ENCODE results near the gene POLDIP3. TPM values are rescaled to one million over a fixed set of nuclear protein-coding genes. Genes with fewer than 3 reads are reported as not detected.
"Not testable (repeated sequence)": the region's sequence is repeated elsewhere in the genome, so short reads cannot be mapped to it uniquely, and the experiment has no call there.

Gene POLDIP3
- total RNA-seq, 1 donor from 2014 or later: 39.3 TPM

DNA sequence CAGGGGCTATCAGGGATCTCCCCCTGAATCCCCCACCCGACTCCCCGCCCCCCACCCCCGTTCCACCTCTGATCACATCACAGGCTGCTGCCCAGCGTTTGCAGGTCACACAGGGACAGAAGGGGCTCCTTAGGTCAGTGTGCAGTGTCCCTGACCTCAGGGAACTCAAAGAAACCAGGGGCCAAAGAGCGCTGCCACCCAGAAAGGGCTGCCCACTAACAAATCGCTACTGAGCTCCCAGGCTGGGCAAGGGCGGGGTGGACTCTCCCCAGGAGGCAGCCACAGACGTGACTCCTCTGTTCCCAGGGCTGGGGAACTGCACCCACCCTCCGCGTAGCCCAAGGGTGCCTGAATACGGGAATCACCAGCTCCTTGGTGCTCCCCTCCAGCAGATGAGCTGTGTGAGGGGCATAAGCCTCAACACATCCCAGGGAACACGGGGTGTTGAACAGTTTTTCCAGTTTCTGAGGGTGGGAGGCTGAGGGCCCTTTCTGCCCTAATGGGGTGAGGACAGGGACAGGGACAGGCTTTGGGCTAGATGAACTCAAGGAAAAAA lies 9.9 kb upstream of the POLDIP3 start:
- peak; percentile 33 for DNase-seq (ENCODE audit: missing footprints)
- intact Hi-C loops (cut with DNase I): loop anchor here (5.0 kb wide), 1 partner anchor 198 kb away; no protein-coding TSS in a partner anchor
- no peak for ATAC-seq

DNA sequence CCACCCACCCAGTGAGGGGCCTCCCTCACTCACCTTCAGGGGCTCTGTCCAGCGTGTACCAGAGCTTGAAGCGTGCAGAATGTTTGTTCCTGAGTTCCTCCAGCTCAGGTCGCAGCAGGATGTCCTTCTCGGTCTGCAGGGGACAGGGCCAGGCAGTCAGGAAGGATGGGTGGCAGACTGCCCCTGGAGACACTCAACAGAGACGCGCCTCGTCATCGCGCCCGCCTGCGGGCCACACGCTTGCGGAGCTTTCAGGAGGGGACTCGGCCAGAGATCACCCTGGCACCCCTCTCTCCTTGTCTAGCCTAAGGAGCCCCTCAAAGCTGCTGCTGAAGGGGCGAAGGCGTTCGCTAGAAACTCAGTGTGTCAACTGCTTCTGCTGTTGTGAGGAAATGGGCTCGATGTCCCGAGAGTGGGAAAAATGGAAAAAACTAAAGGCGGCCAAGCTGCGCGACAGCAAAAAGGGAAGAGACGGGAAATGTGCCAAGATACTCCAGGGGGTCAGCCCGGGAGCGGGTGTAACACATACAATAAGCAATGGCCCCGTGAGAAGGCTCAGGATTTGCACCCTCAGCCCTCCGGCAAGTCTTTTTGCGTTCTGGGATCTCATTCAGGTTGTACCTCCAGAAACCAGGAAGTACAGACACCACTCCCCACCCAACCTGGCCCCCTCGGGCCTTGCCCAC lies 9.2 kb upstream of the POLDIP3 start:
- intact Hi-C loops (cut with DNase I): loop anchor here (5.0 kb wide), 1 partner anchor 198 kb away; no protein-coding TSS in a partner anchor
- peak; percentile 64 for DNase-seq (ENCODE audit: missing footprints)
- ATAC-seq: no peak

DNA sequence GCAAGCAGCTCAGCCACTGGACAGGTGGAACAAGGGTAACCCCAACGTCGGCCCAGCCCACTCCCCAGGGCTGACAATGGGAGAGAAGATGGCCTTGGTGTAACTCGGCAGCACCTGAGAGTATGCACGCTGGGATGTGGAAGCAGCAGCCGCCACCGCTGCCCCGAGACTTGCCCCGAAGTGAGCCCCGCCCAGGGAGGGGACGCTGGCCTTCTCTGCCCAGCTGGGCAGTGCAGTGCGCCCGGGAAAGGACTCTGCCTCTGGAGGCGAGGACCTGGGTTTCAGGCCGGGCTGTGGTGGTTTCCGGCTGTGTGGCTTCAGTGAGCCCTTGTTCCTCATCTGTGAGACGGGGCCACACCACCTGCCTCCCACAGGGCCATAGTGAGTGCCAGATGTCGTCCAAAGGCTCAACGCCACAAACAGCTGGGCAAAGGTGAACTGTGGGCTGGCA lies 8.6 kb upstream of the POLDIP3 start:
- ATAC-seq: no peak
- DNase-seq (ENCODE audit: missing footprints): peak; percentile 56
- intact Hi-C loops (cut with DNase I): loop anchor here (5.0 kb wide), 1 partner anchor 199 kb away; no protein-coding TSS in a partner anchor

DNA sequence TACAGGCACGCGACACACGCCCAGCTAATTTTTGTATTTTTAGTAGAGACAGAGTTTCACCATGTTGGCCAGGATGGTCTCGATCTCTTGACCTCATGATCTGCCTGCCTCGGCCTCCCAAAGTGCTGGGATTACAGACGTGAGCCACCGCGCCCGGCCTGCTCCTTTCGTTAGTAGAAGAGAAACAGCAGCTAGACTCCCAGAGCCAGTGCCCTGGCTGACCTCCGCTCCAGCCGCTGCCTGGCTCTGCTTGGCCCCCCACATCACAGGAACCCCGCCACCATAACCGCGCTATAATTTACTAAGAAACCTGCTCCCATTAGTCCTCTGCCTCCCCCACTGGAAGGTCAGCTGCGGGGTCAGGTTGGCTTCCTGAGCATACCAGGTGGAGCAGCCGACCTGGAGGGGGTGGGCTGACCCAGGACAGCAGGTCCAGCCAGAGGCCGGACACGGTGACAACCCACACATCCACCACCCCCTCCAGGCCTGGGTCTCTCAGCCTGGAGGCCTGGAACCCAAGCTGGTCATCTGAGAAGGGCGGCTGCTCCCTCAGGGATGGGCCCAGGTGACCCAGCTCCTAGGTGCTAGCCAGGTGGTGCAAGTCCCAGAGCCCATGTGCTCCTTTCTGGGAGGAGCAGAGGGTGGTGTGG lies 7.5 kb upstream of the POLDIP3 start:
- intact Hi-C loops (cut with DNase I): loop anchor here (5.0 kb wide), 1 partner anchor 200 kb away; no protein-coding TSS in a partner anchor
- ATAC-seq (no peak), DNase-seq (ENCODE audit: missing footprints) (peak; percentile 58)

DNA sequence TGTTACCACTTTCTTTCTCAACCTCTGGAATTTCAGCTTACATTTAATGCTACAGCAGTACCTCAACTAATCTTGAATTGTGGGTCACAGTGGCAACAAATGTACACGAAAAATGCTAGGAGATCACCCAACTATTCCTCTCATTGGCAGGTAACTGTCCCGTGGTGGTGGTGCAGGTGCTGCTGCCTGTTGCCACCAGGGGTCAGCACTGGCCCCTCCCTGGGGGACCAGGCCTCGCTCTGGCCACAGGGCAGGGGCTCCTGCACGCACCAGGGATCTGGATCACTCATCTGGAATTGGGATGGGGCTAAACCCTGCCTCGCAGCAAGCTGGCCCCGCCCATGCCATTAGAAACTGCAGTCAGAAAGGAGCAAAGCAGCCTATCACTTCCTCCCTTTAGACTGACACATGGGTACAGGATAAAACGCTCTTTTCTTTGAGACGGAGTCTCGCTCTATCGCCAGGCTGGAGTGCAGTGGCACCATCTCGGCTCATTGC lies 6.9 kb upstream of the POLDIP3 start:
- DNase-seq (ENCODE audit: missing footprints) (peak; percentile 83), ATAC-seq (peak; percentile 68)
- intact Hi-C loops (cut with DNase I): loop anchor here (5.0 kb wide), 1 partner anchor 201 kb away; no protein-coding TSS in a partner anchor

DNA sequence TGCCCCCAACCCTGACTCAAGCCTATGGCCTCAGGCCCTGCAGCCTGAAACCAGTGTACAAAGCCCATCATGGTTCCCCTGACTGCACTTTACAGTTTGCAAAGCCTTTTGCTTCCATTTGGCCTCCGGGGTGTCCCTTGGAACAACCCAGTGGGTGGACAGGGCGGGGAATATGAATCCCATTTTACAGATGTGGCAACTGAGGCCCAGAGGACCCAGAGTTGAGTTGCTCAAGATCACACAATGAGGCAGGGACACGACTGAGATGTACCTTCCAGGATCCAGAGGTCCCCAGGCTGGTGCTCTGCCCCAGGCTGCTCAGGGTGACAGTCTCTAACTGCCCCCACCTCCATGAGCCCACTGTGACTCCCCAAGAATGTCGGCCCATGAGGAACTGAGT lies 5.4 kb upstream of the POLDIP3 start:
- intact Hi-C loops (cut with DNase I): loop anchor here (5.0 kb wide), 1 partner anchor 202 kb away; no protein-coding TSS in a partner anchor
- ATAC-seq: no peak
- no peak for DNase-seq (ENCODE audit: missing footprints)

DNA sequence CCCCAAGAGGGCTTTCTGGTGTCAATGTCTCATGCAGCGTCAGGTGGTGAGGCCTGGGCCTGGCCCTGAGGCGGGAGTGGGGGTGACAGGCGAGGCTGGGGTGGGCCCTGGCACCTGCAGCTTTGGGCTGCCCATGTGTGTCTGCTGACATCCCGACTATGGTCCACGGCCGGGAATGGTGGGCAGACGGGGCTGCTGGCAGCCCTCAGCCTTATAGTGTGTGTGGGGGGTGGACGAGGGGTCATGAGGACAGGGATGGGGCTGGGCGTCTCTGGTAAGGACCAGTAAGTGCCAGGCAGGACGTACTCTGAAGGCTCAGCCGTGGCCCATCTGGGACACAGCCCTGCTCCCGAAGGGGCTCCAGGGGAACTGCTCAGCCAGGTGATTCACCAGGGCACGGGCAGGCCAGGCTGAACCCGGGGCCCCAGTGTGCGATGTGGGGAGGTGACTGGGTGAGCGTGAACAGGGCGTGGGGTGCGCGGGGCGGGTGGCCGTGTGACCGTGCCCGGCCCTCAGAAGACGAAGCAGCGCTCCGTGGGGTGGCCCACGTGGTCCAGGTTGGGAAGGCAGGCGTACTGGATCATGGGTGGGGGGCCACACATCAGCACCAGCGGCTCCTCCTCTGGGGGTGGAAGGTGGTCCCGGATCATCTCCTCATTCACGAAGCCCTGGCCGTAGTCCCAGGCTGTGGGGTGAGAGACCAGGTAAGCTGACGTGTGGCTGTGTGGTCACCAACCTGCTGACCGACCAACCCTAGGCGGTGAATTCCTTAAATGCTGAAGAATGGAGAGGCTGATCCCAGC lies 4.8 kb upstream of the POLDIP3 start:
- ATAC-seq (no peak), DNase-seq (ENCODE audit: missing footprints) (peak; percentile 52)
- intact Hi-C loops (cut with DNase I): loop anchor here (5.0 kb wide), 1 partner anchor 203 kb away; no protein-coding TSS in a partner anchor

DNA sequence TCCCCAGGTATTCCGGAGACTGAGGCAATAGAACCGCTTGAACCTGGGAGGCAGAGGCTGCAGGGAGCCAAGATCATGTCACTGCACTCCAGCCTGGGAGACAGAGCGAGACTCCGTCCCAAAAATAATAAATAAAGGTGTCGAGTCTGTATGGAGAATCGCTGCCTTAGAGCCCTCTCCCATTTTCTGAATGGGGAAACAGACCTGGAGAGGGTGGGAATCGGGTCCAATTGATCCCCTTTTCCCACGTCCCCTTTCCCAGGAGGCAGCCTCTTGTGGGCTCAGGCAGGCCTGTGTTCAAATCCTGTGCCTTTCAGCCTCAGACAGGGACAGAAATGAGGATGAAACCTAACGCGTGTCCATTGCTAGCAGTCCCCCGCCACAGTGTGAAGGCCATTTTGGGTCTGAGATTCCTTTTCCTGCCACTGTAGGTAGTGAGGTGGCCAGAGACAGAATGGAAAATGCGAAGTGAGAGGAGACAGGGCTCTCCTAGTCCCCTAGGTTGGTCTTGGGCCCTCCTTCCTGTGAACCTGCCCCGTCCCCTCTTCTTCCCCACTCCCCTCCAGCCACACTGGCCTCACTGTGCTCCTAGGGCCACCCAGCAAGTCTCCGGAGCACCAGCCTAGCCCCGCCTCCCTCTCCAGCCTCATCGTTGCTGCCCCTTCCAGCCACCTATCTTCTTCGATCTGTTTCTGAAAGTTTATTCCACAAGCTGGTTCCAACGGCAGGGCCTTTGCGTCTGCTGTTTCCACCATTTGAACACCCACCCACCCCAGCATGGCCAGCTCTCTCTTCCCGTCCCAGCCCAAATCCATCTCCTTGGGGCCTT lies 2.7 kb upstream of the POLDIP3 start:
- DNase-seq (ENCODE audit: missing footprints) (no peak), ATAC-seq (no peak)
- intact Hi-C loops (cut with DNase I): no loop called here

DNA sequence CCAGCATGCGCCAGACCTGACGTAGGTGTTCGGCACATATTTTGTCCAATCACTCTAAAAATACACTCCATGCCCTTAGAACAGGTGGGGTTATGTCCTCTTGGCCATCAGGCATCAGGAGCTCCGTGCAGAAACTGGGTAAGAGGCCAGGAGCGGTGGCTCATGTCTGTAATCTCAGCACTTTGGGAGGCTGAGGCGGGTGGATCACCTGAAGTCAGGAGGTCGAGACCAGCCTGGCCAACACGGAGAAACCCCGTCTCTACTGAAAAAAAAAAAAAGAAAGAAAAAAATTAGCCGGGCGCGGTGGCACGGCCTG lies 1.1 kb upstream of the POLDIP3 start:
- not testable (repeated sequence) for DNase-seq (ENCODE audit: missing footprints); ATAC-seq
- intact Hi-C loops (cut with DNase I): loop anchor here (2.0 kb wide), 1 partner anchor 29 kb away; no protein-coding TSS in a partner anchor

DNA sequence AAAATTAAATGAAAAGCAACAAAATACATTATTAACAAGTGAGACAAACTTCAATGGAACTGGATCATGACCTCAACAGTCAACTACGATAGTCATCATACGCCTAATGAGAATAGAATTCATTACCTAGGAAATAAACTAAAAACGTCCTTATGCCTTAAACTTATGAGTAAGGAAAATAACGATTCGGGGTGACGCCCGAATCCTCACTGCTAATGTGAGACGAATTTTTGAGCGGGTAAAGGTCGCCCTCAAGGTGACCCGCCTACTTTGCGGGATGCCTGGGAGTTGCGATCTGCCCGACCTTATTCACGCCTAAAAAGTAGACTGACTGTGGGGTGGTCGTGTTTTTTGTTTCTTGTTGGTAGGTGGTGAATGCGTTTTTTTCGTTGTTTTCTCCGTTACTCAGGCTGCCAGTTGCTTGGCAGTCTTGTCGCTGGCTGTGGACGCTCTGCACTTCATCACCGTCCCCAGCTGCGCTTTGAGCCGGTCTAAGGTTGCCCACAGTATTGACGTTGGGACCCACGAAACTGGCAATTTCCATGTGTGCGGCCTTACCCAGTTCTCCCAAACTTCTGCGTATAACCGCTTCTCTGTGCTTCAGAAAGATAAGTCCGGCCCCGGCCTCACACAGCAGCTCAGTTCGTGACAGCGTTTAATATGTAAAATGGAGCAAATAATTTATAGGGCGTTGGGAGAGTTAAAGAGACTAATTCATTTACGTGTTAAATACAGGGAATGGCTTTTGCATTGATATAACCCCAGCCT lies 593 bp upstream of the POLDIP3 start:
- DNase-seq (ENCODE audit: missing footprints) (peak; percentile 89), ATAC-seq (peak; percentile 81)
- intact Hi-C loops (cut with DNase I): loop anchor here (2.0 kb wide), 1 partner anchor 30 kb away; no protein-coding TSS in a partner anchor

DNA sequence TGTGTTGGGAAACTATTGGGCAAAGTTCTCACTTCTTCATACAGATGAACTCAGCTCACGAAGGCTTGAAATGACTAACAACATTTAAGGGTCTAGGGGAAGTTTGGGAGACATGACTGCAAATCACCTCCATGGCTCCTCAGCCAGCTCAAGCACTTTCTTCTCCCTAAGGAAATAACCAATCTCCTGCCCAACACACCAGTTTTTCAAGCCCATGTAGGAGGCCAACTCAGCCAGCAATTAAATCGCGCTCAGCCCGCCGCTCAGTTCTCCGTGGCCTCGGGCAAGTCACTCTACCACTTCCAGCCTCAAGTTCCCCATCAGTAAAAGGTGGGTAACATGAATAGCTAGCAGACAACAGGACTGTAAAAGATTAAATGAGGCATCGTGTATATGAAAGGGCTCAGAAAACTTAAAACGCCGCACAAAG lies 796 bp downstream of the POLDIP3 start:
- no peak for ATAC-seq
- no peak for DNase-seq (ENCODE audit: missing footprints)
- intact Hi-C loops (cut with DNase I): loop anchor here (2.0 to 5.0 kb wide), 2 partner anchors 31 to 62 kb away; partner anchors contain the start of gene SERHL2

DNA sequence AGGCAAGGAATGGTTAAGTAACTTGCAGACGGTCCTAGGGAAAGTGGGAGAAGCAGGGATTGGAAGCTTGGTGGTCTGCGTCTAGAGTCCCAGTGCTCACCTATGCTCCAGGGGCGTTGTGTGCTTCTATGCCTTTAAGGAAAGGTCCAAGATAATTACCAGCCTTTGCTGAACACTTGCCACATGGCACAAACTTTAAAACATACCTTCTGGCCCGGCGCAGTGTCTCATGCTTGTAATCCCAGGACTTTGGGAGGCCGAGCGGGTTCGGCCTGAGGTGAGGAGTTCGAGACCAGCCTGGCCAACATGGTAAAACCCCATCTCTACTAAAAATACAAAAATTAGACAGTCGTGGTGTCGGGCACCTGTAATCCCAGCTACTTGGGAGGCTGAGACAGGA lies 2.3 kb downstream of the POLDIP3 start:
- intact Hi-C loops (cut with DNase I): loop anchor here (5.0 kb wide), 1 partner anchor 60 kb away; the partner anchor contains the start of gene SERHL2
- DNase-seq (ENCODE audit: missing footprints) (no peak), ATAC-seq (no peak)

DNA sequence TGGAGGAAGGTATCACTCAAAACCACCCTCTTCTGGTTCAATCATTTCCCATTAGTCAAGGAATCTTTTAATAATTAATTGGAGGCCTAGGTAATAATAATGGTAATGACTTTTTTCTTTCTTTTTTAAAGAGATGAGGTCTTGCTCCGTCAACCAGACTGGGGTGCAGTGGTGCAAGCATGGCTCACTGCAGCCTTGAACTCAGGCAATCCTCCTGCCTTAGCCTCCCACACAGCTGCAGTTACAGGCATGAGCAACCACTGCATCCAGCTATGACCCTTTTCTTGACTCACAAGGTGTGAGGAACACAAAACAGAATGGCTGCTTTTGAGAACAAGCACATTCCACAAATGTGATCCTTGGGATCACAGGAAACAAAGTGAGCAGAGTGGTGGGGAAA lies 3.6 kb downstream of the POLDIP3 start:
- no peak for DNase-seq (ENCODE audit: missing footprints)
- intact Hi-C loops (cut with DNase I): loop anchor here (5.0 kb wide), 1 partner anchor 59 kb away; the partner anchor contains the start of gene SERHL2
- no peak for ATAC-seq

DNA sequence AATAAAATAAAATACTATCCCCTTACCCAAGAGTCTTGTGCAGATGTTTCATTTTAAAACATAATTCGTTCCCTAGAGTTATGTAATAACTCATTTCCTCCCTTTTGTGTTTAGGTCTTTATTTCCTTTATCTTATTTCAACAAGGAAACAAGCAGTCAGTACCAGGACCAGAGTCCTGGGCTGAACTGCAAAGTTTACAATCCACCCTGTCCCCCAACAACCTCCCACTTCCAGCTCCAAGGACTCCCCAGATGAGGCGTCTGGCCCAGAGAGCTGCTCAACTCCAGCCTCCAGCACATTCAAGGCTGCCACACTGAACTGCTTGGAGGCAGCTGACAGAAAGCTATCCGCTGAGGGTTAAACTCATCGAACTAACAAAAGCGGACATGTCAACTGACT lies 4.5 kb downstream of the POLDIP3 start:
- intact Hi-C loops (cut with DNase I): loop anchor here (5.0 kb wide), 1 partner anchor 58 kb away; the partner anchor contains the start of gene SERHL2
- no peak for DNase-seq (ENCODE audit: missing footprints)
- ATAC-seq: no peak

DNA sequence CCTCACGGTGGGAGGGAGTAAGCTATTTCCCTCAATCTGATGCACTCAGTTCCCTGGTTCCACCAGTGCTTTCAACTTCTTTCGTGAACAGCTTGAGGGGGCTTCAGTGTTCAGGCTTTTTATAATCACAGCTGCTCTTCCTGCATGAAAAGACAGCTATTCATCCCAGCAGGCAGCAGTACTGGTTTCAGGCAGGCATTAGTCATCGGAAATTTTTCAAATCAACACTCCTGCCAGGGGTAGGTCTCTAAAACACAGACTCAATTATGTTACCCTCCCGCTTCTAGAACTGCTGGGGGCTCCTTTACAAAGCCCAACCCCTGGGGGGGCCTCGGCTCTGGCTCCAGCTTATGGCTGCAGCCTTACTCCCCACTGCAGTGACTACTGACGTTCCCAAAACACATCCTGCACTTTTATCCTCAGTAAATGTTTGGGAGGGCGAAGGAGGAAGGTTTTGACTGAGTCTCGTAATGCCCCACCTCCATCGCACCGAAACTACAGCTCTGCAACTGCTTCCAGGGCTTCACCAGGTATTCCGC lies 5.8 kb downstream of the POLDIP3 start:
- DNase-seq (ENCODE audit: missing footprints): no peak
- intact Hi-C loops (cut with DNase I): no loop called here
- ATAC-seq: peak; percentile 35

DNA sequence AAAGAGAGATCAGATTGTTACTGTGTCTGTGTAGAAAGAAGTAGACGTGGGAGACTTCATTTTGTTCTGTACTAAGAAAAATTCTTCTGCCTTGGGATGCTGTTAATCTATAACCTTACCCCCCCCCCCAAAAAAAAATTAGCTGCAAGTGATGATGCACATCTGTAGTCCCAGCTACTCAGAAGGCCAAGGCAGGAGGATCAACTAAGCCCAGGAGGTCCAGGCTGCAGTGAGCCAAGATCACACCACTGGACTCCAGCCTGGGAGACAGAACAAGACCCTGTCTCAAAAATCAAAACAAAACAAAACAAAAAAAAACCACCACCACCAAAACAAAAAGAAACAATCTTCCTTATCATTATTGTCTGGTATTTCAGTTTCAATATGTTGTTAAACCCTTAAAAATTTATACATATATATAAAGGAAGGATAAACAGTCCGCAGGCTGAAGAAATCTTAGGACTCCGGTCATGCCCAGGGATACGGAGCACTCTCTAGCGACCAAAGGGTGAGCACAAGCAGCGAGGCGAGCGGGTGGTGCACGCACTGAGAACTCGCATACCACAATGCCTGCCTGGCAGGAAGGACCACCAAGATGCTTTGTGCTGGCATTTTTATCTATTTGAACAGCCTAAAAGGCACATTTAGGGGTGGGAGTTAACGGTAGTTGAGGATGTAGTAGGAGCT lies 6.4 kb downstream of the POLDIP3 start:
- DNase-seq (ENCODE audit: missing footprints) (no peak), ATAC-seq (no peak)
- intact Hi-C loops (cut with DNase I): no loop called here
